ENCODE measurements around the gene ZSCAN10.

ZSCAN10 gene

GRCh38 chr16:3133844-3134243 lies 34.8 kb upstream of the ZSCAN10 start:
- DNase-seq: no peak

- peak; percentile 54 for DNase-seq
Observed at GRCh38 chr16:3131755-3132377, 32.8 kb upstream of the ZSCAN10 start.

- peak; percentile 63 for DNase-seq
Observed at GRCh38 chr16:3129137-3130131, 30.3 kb upstream of the ZSCAN10 start.

GRCh38 chr16:3127745-3128144 lies 28.7 kb upstream of the ZSCAN10 start:
- no peak for DNase-seq

- peak; percentile 98 for DNase-seq
Observed at GRCh38 chr16:3123986-3124886, 25.1 kb upstream of the ZSCAN10 start.

GRCh38 chr16:3122926-3123570 lies 24.0 kb upstream of the ZSCAN10 start:
- DNase-seq: no peak

- DNase-seq: no peak
Observed at GRCh38 chr16:3121851-3122467, 22.9 kb upstream of the ZSCAN10 start.

- no peak for DNase-seq
Observed at GRCh38 chr16:3120435-3120834, 21.3 kb upstream of the ZSCAN10 start.

- no peak for DNase-seq
Observed at GRCh38 chr16:3119701-3120408, 20.8 kb upstream of the ZSCAN10 start.

GRCh38 chr16:3119286-3119685 lies 20.2 kb upstream of the ZSCAN10 start:
- no peak for DNase-seq

GRCh38 chr16:3118846-3119245 lies 19.8 kb upstream of the ZSCAN10 start:
- DNase-seq: no peak

- no peak for DNase-seq
Observed at GRCh38 chr16:3118204-3118790, 19.2 kb upstream of the ZSCAN10 start.

GRCh38 chr16:3115561-3115960 lies 16.5 kb upstream of the ZSCAN10 start:
- no peak for DNase-seq

GRCh38 chr16:3115003-3115402 lies 15.9 kb upstream of the ZSCAN10 start:
- no peak for DNase-seq

GRCh38 chr16:3113765-3114479 lies 14.8 kb upstream of the ZSCAN10 start:
- DNase-seq: no peak

GRCh38 chr16:3112881-3113574 lies 13.9 kb upstream of the ZSCAN10 start:
- DNase-seq: no peak

- no peak for DNase-seq
Observed at GRCh38 chr16:3112058-3112880, 13.2 kb upstream of the ZSCAN10 start, which contains the start of gene ZNF205. TSS of gene ZNF205 (plus strand) at chr16:3112586. CDS start at chr16:3113431, 845 bp downstream.

- peak; percentile 91 for DNase-seq
Observed at GRCh38 chr16:3106205-3106928, 7.3 kb upstream of the ZSCAN10 start.
